Cardiac muscle cell (in vitro differentiated cells and primary cell): ENCODE measurements around the gene AUH. TPM values are rescaled to one million over a fixed set of nuclear protein-coding genes. Genes with fewer than 3 reads are reported as not detected.
A peak's percentile ranks its signal among the peaks of the same experiment; 100 is the strongest.

Experiments used
- DNase-seq, 2 donors: peaks; one replicate each; pipeline versions ENCODE4 v3.0.0 to v3.0.0-alpha.2; 2010 to 2017; ENCODE audit warnings: low read depth in 1 of 2, low spot score in 1 of 2
- H3K27ac ChIP-seq: fragments of 200-600 bp; sonication (generic); 2 replicates; pipeline ENCODE4 v1.5.1; 2016
- H3K27me3 ChIP-seq: fragments of 200-600 bp; sonication (generic); 2 replicates; pipeline ENCODE4 v1.6.0; 2016; ENCODE audit warnings: control low read depth
- H3K36me3 ChIP-seq: fragments of 200-600 bp; sonication (generic); 2 replicates; pipeline ENCODE4 v1.5.1; 2016; ENCODE audit warnings: control low read depth
- H3K4me1 ChIP-seq: fragments of 200-600 bp; sonication (generic); 2 replicates; pipeline ENCODE4 v1.8.1; 2017; ENCODE audit warnings: low read depth, mild to moderate bottlenecking, mixed run types
- H3K4me3 ChIP-seq: fragments of 200-600 bp; sonication (generic); 2 replicates; pipeline ENCODE4 v1.5.1; 2016; ENCODE audit warnings: mild to moderate bottlenecking
- H3K9me3 ChIP-seq: fragments of 200-600 bp; sonication (generic); 2 replicates; pipeline ENCODE4 v1.5.1; 2017; ENCODE audit warnings: low read depth, mild to moderate bottlenecking, control low read depth
- polyA plus RNA-seq: library from polyadenylated mRNA; unstranded; fragments of >200 nt; fragmentation: Nextera tagmentation; extraction: Ambion mirVana; gene quantifications from 2 replicates; pipeline ENCODE4 v1.2.1, GENCODE V29; 2016
- total RNA-seq: library from RNA; depleted of rRNA; stranded (reverse); fragments of >200 nt; gene quantifications from 2 replicates; pipeline ENCODE4 v1.2.3, GENCODE V29; 2016
- TF ChIP-seq, protein P1 (sequence below): IDR thresholded peaks from 2 replicates; pipeline ENCODE4 v1.5.1; 2012; ENCODE audit warnings: low read depth, mild to moderate bottlenecking, low read length

AUH gene
- total and polyA plus RNA-seq, 2 experiments from 2014 or later, result 52.0 to 68.8 TPM

DNA sequence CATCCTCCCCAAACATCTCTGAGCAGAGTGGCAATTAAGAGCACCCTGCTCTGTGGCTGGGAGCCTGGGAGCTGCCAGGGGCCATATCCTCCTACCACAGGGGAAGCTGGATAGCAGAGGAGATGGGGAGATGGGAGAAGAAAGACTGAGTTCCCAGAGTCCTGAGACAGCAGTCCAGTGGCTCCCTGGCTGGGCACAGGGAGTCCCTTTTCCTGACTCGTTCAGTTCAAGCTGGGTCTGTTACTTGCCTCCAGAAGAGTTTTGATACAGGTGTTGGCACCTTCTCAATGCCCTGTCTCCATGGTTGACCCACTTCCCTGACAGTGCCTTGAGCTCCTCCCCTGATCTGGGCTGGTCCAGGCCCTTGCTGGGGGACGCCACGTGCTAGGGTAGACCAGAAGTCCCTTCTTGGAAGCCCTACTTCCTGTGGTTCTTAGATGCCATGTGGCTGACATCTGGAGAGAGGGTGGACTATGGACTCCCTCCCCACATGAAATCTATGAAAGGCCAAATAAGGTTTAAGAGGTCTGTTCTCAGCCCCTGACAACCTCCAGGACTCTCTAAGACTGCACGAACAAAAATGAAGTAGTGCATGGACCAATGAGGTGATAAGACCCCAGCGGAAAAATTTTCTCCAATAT is 166.2 kb downstream of the AUH start:
- no peaks in the 10 kb centered on the region for H3K36me3 ChIP-seq
- peaks cover 35% of the 10 kb centered on the region for H3K4me1 ChIP-seq
- H3K9me3 ChIP-seq, result no peaks in the 10 kb centered on the region
- no peak overlapping the region for H3K4me3 ChIP-seq
- H3K27me3 ChIP-seq, result no peaks in the 10 kb centered on the region
- H3K27ac ChIP-seq, result peak overlapping the region; percentile 99
- DNase-seq, result no peak
- TF ChIP-seq, protein P1, sequence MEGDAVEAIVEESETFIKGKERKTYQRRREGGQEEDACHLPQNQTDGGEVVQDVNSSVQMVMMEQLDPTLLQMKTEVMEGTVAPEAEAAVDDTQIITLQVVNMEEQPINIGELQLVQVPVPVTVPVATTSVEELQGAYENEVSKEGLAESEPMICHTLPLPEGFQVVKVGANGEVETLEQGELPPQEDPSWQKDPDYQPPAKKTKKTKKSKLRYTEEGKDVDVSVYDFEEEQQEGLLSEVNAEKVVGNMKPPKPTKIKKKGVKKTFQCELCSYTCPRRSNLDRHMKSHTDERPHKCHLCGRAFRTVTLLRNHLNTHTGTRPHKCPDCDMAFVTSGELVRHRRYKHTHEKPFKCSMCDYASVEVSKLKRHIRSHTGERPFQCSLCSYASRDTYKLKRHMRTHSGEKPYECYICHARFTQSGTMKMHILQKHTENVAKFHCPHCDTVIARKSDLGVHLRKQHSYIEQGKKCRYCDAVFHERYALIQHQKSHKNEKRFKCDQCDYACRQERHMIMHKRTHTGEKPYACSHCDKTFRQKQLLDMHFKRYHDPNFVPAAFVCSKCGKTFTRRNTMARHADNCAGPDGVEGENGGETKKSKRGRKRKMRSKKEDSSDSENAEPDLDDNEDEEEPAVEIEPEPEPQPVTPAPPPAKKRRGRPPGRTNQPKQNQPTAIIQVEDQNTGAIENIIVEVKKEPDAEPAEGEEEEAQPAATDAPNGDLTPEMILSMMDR, result no peak

DNA sequence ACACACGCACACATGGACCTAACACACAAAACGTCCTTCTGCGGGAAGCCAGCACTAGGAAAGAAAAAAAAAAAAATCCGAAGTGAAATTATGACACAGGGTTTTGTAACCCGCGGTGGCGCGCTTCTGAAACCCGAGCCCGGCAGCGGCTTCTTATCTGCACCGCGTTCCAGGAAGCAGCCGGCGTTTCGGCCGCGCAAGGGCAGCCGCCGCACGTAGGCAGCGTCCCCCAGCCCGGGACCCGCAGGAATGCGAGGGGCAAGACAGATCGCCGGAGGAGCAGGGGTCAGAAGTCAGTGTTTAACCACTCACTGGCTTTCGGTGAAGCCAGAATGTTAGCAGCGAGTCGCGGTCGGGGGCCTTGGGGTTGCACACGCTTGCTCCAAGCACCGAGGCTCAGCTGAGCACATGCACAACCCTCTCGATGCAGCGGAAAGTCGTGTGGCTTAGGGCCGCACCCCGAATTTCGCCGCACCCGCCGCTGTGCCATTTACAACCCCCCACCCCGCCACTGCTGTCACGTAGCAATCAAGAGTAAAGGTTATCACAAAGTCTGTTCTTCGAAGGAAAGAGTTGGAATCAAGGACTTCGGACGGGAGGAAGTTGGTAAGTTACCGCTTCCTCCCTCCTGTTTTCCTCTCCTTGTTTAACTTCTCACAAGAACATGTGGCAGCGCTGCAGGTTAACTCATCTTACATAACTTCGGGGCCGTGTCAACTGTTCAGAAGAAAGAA is 167.9 kb downstream of the AUH start:
- peak overlapping the region; percentile 99 for H3K27ac ChIP-seq
- H3K9me3 ChIP-seq, result no peaks in the 10 kb centered on the region
- no peaks in the 10 kb centered on the region for H3K36me3 ChIP-seq
- DNase-seq, result peak; percentile 97 to 98
- peak overlapping the region; percentile 27 for H3K4me3 ChIP-seq
- H3K27me3 ChIP-seq, result no peaks in the 10 kb centered on the region
- TF ChIP-seq, protein P1, result no peak
- H3K4me1 ChIP-seq, result peaks cover 35% of the 10 kb centered on the region

- Histone ChIP-seq H3K4me1 (peaks cover 35% of the 10 kb centered on the region), H3K4me3 (peak overlapping the region; percentile 27), H3K27me3 (no peaks in the 10 kb centered on the region), H3K27ac (peak overlapping the region; percentile 99), H3K9me3 (no peaks in the 10 kb centered on the region), H3K36me3 (no peaks in the 10 kb centered on the region)
- peak; percentile 95 to 99 for DNase-seq
- TF ChIP-seq, protein P1, result peak; percentile 5
Measured at GRCh38 chr9:91193087-91193657, 168.5 kb downstream of the AUH start.

- Histone ChIP-seq H3K4me1 (peaks cover 35% of the 10 kb centered on the region), H3K27ac (peak overlapping the region; percentile 99), H3K36me3 (no peaks in the 10 kb centered on the region), H3K27me3 (no peaks in the 10 kb centered on the region), H3K9me3 (no peaks in the 10 kb centered on the region), H3K4me3 (no peak overlapping the region)
- TF ChIP-seq, protein P1, result no peak
- DNase-seq, result peak; percentile 29 to 44
Measured at GRCh38 chr9:91192381-91193086, 169.2 kb downstream of the AUH start.

DNA sequence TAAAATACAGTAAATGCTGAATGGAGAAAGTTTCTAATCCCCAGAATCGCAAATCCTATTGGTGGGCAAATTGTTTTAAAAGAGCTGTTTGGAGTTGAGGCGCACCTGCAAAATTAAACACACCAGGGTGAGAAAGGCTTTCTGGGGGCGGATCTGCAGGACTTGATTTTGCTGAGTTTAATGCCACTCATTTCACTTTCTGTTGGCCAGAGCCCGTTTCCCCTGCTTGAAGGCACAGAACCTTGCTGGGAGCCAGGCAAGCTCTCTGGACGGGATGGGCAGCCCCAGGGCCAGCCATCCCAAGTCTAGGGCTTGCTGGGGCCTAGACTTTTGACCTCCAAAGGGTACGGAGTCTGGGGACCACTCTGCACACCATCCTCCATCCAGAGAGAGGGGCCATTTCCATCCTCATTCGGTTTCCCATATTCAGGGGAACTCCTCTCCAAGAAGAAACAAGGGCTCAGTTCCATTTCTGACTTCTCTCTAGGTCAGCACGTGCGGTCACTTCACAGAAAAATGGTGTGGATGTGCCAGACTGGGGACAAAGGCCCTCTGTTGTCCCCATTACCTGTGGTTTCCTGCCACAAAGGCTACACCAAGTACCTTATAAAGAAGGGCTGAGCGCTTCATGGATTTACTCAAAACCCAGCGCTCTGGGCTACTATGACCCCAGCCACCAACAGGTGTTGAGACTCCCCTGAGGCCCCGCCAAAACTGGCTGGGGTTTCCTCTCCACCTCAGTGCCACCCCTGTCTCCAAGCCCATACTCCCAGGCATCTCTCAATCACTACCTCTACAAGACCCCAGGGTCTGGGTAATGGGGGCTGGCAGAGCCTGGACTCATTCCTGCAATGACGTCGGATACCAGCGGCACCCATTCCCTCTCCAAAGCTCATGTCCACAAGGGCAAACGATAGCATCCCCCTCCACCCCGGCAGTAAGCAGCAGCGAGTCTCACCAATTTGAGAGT is 170.0 kb downstream of the AUH start:
- H3K4me3 ChIP-seq, result no peak overlapping the region
- no peaks in the 10 kb centered on the region for H3K9me3 ChIP-seq
- H3K27me3 ChIP-seq, result no peaks in the 10 kb centered on the region
- peak in 1 of 2 donors; percentile 23 for DNase-seq
- peaks cover 31% of the 10 kb centered on the region for H3K4me1 ChIP-seq
- H3K36me3 ChIP-seq, result no peaks in the 10 kb centered on the region
- TF ChIP-seq, protein P1, result no peak
- peak overlapping the region; percentile 99 for H3K27ac ChIP-seq
